Keratinocyte (primary cell): ENCODE measurements around the gene RSRC2. TPM values are rescaled to one million over a fixed set of nuclear protein-coding genes. Genes with fewer than 3 reads are reported as not detected.

Experiments
- DNase-seq: peaks from one replicate; pipeline ENCODE4 v3.0.0-alpha.2; 2011; ENCODE audit warnings: low read depth, missing footprints, low spot score
- FAIRE-seq: peaks from 2 replicates; lab custom pipeline; 2011; peaks lifted over from hg19 to GRCh38; lab: Jason Lieb, UNC
- H2AFZ ChIP-seq: 2 replicates; pipeline ENCODE4 v1.6.0; 2012; ENCODE audit warnings: low read length, control low read depth, inconsistent platforms; ENCODE audit not compliant: control insufficient read depth
- H3K27ac ChIP-seq: 2 replicates; pipeline ENCODE4 v1.5.1; 2011; ENCODE audit warnings: low read length; ENCODE audit not compliant: control insufficient read depth, insufficient read depth
- H3K27me3 ChIP-seq: 3 replicates; pipeline ENCODE4 v1.6.0; 2011; ENCODE audit warnings: low read length; ENCODE audit not compliant: control insufficient read depth, insufficient read depth; ENCODE audit errors: extremely low read depth
- H3K36me3 ChIP-seq, 2 experiments: 2 replicates in 1 of 2; 3 replicates in 1 of 2; pipeline ENCODE4 v1.5.1; 2011; ENCODE audit warnings: low read length in 2 of 2, mild to moderate bottlenecking in 1 of 2; ENCODE audit not compliant: control insufficient read depth in 2 of 2, insufficient read depth in 2 of 2; ENCODE audit errors: extremely low read depth in 1 of 2
- H3K4me1 ChIP-seq: 3 replicates; pipeline ENCODE4 v1.5.1; 2011; ENCODE audit warnings: low read length; ENCODE audit not compliant: control insufficient read depth, insufficient read depth; ENCODE audit errors: extremely low read depth
- H3K4me2 ChIP-seq: 3 replicates; pipeline ENCODE4 v1.6.0; 2011; ENCODE audit warnings: low read depth, low read length; ENCODE audit not compliant: control insufficient read depth, insufficient read depth; ENCODE audit errors: extremely low read depth
- H3K4me3 ChIP-seq, 3 experiments: fragments of 200-600 bp in 1 of 3; sonication (generic) in 1 of 3; 2 replicates in 2 of 3; 3 replicates in 1 of 3; pipeline ENCODE4 v1.5.1; 2011 to 2016; ENCODE audit warnings: low read length in 3 of 3, mild to moderate bottlenecking in 3 of 3, control low read depth in 2 of 3, inconsistent platforms in 1 of 3, low read depth in 1 of 3, mixed read lengths in 1 of 3, mixed run types in 1 of 3, moderate library complexity in 1 of 3; ENCODE audit not compliant: control insufficient read depth in 2 of 3, insufficient read depth in 2 of 3; ENCODE audit errors: extremely low read depth in 1 of 3
- H3K79me2 ChIP-seq: 2 replicates; pipeline ENCODE4 v1.6.0; 2012; ENCODE audit warnings: low read length; ENCODE audit not compliant: control insufficient read depth, insufficient read depth
- H3K9ac ChIP-seq: 3 replicates; pipeline ENCODE4 v1.6.0; 2011; ENCODE audit warnings: low read length; ENCODE audit not compliant: control insufficient read depth, insufficient read depth; ENCODE audit errors: extremely low read depth
- H3K9me1 ChIP-seq: 3 replicates; pipeline ENCODE4 v1.6.0; 2011; ENCODE audit warnings: low read length; ENCODE audit not compliant: control insufficient read depth, insufficient read depth; ENCODE audit errors: extremely low read depth
- H3K9me3 ChIP-seq: 2 replicates; pipeline ENCODE4 v1.5.1; 2012; ENCODE audit warnings: low read depth, low read length; ENCODE audit not compliant: control insufficient read depth
- H4K20me1 ChIP-seq: 3 replicates; pipeline ENCODE4 v1.6.0; 2011; ENCODE audit warnings: low read length; ENCODE audit not compliant: control insufficient read depth, insufficient read depth; ENCODE audit errors: extremely low read depth
- EZH2 ChIP-seq: IDR thresholded peaks from one replicate; pipeline ENCODE4 v1.6.1; 2012; ENCODE audit warnings: inconsistent platforms, mild to moderate bottlenecking, low read length, moderate library complexity
- dilution Hi-C: fragments of 300-500 bp; cut with MboI; formaldehyde crosslinking; loops from one replicate; pipeline ENCODE4 v1.7.0; 2020; ENCODE audit warnings: low sequenced_read_pairs; ENCODE audit not compliant: extremely low pct_ligation_motif_present
- polyA plus RNA-seq, 5 experiments: library from polyadenylated mRNA; depleted of rRNA in 3 of 5; stranded (reverse) in 3 of 5; stranded (forward) in 1 of 5; unstranded in 1 of 5; fragments of >200 nt; gene quantifications; 1 replicate in 1 of 5; 2 replicates in 3 of 5; 3 replicates in 1 of 5; pipeline versions ENCODE4 v1.2.1 to v1.2.3, GENCODE V29; 2011 to 2012; ENCODE audit warnings: missing spikeins in 2 of 5, low read depth in 1 of 5, low replicate concordance in 1 of 5
- TF ChIP-seq, protein P1 (sequence below), 3 experiments: IDR thresholded peaks in 1 of 3; conservative IDR thresholded peaks in 1 of 3; optimal IDR thresholded peaks in 1 of 3; 2 replicates in 2 of 3; 3 replicates in 1 of 3; pipeline versions ENCODE3 to v1.5.1; 2011; ENCODE audit warnings: low read length in 3 of 3, mild to moderate bottlenecking in 3 of 3, moderate library complexity in 2 of 3, control low read depth in 1 of 3, inconsistent platforms in 1 of 3; ENCODE audit not compliant: insufficient read depth in 2 of 3; ENCODE audit errors: extremely low read depth in 1 of 3

RSRC2 gene
- polyA plus RNA-seq, 1 donor (not counting 4 experiments of a cell fraction or from before 2014, with no cell fraction given), result 45.6 TPM

DNA sequence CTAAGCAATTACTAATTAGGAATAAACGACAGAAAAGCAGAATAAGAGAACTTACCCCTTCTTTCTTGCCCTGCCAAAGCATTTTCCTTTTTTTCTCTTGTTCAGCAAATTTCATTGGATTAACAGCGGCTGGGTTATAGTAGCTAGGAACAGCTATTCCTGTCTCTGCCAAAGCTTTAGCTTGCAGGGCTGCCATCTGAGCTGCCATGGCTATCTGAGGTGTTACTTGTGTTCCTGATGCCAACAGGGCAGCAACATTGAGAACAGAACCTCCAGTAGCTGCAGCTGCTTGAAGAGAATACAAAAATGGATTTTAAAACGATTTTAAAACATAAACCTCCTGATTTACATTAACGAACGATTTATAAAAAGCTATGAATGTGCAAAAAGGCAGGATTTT lies 18.6 kb downstream of the RSRC2 start:
- no peaks in the 10 kb centered on the region for H3K27me3 ChIP-seq
- peaks cover 22 to 65% of the 10 kb centered on the region in 2 experiments for H3K36me3 ChIP-seq
- H4K20me1 ChIP-seq, result peaks cover 9% of the 10 kb centered on the region
- H3K4me1 ChIP-seq, result no peaks in the 10 kb centered on the region
- no peak overlapping the region for H3K27ac ChIP-seq
- no peaks in the 10 kb centered on the region for H3K9me3 ChIP-seq
- no peak for DNase-seq
- dilution Hi-C loops, result no loop called here
- TF ChIP-seq, protein P1, sequence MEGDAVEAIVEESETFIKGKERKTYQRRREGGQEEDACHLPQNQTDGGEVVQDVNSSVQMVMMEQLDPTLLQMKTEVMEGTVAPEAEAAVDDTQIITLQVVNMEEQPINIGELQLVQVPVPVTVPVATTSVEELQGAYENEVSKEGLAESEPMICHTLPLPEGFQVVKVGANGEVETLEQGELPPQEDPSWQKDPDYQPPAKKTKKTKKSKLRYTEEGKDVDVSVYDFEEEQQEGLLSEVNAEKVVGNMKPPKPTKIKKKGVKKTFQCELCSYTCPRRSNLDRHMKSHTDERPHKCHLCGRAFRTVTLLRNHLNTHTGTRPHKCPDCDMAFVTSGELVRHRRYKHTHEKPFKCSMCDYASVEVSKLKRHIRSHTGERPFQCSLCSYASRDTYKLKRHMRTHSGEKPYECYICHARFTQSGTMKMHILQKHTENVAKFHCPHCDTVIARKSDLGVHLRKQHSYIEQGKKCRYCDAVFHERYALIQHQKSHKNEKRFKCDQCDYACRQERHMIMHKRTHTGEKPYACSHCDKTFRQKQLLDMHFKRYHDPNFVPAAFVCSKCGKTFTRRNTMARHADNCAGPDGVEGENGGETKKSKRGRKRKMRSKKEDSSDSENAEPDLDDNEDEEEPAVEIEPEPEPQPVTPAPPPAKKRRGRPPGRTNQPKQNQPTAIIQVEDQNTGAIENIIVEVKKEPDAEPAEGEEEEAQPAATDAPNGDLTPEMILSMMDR (optimal IDR thresholded peaks at IDR 0.05 in 1 of 3, IDR thresholded peaks at IDR 0.05 in 1 of 3, conservative IDR thresholded peaks at IDR 0.05 in 1 of 3; ENCODE audit: extremely low read depth in 1 of 3, insufficient read depth in 2 of 3, low read length in 3 of 3), result no peak
- no peak for TF ChIP-seq EZH2
- H3K9ac ChIP-seq, result no peak overlapping the region
- FAIRE-seq, result no peak
- H3K9me1 ChIP-seq, result no peaks in the 10 kb centered on the region
- H3K79me2 ChIP-seq, result peaks cover 22% of the 10 kb centered on the region
- H2AFZ ChIP-seq, result no peak overlapping the region
- no peak overlapping the region for H3K4me2 ChIP-seq
- H3K4me3 ChIP-seq, result no peak overlapping the region

DNA sequence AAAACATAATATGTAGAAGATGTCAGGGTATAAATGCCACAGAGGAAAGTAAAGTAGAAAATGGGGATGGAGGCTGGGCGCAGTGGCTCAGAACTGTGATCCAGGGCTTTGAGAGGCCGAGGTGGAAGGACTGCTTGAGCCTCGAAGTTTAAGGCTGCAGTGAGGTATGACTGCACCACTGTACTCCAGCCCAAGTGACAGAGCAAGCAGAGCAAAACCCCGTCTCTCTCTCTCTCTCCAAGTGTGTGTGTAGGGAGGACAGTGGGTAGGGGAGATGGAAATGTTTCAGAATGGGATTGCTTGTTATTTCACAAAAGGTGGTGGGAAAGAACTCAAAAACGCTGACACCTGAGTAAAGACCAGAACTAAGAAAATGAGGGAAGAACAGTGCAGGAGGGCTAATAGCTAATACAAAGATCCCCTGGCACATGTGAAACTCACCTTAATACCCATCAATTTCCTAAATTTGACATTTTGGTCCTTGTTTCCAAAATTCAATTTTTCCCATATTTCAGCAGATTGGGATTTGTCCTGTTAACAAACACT lies 20.3 kb downstream of the RSRC2 start:
- H3K9ac ChIP-seq, result no peak overlapping the region
- no peaks in the 10 kb centered on the region for H3K4me1 ChIP-seq
- no peaks in the 10 kb centered on the region for H3K9me1 ChIP-seq
- DNase-seq, result no peak
- H4K20me1 ChIP-seq, result peaks cover 9% of the 10 kb centered on the region
- H3K9me3 ChIP-seq, result no peaks in the 10 kb centered on the region
- no peak overlapping the region for H3K27ac ChIP-seq
- no peak for TF ChIP-seq EZH2
- TF ChIP-seq, protein P1 (optimal IDR thresholded peaks at IDR 0.05 in 1 of 3, IDR thresholded peaks at IDR 0.05 in 1 of 3, conservative IDR thresholded peaks at IDR 0.05 in 1 of 3; ENCODE audit: extremely low read depth in 1 of 3, insufficient read depth in 2 of 3, low read length in 3 of 3), result no peak
- dilution Hi-C loops, result no loop called here
- no peak overlapping the region for H3K4me3 ChIP-seq
- no peak overlapping the region for H2AFZ ChIP-seq
- H3K36me3 ChIP-seq, result peaks cover 20 to 55% of the 10 kb centered on the region in 2 experiments
- peaks cover 12% of the 10 kb centered on the region for H3K79me2 ChIP-seq
- no peaks in the 10 kb centered on the region for H3K27me3 ChIP-seq
- no peak overlapping the region for H3K4me2 ChIP-seq
- no peak for FAIRE-seq
